Heart left ventricle (tissue), 16 donors: ENCODE measurements around the gene KPTN. TPM values are rescaled to one million over a fixed set of nuclear protein-coding genes. Genes with fewer than 3 reads are reported as not detected.

Experiments
- ATAC-seq, 4 donors: fragments of 200-7000 bp; cut with Tn5 transposase; one replicate each; pipeline ENCODE4 v1.9.1; 2020 to 2022; ENCODE audit warnings: moderate library complexity in 4 of 4, mild to moderate bottlenecking in 3 of 4, moderate number of reproducible peaks in 1 of 4
- DNase-seq, 5 donors: peaks; one replicate each; pipeline ENCODE4 v3.0.0-alpha.2; 2020
- H3K27ac ChIP-seq, 12 donors: fragments of 200-600 bp; sonication (generic) in 4 of 12; one replicate each; pipeline versions ENCODE4 v1.5.0 to v1.8.0; 2016 to 2022; ENCODE audit warnings: mild to moderate bottlenecking in 2 of 12
- H3K27me3 ChIP-seq, 9 donors: fragments of 200-600 bp; sonication (generic) in 2 of 9; one replicate each; pipeline versions ENCODE4 v1.5.1 to v1.8.0; 2016 to 2022; ENCODE audit warnings: mild to moderate bottlenecking in 3 of 9
- H3K36me3 ChIP-seq, 9 donors: fragments of 200-600 bp; sonication (generic) in 2 of 9; one replicate each; pipeline versions ENCODE4 v1.5.0 to v1.8.0; 2018 to 2022; ENCODE audit warnings: mild to moderate bottlenecking in 2 of 9
- H3K4me1 ChIP-seq, 12 donors: fragments of 200-600 bp; sonication (generic) in 4 of 12; one replicate each; pipeline versions ENCODE4 v1.5.0 to v1.8.0; 2016 to 2022; ENCODE audit warnings: mild to moderate bottlenecking in 3 of 12
- H3K4me3 ChIP-seq, 12 donors: fragments of 200-600 bp; sonication (generic) in 4 of 12; one replicate each; pipeline versions ENCODE4 v1.5.0 to v1.8.0; 2017 to 2022; ENCODE audit warnings: mild to moderate bottlenecking in 9 of 12, moderate library complexity in 4 of 12
- H3K9me3 ChIP-seq, 12 donors: fragments of 200-600 bp; sonication (generic) in 4 of 12; one replicate each; pipeline versions ENCODE4 v1.5.0 to v1.8.0; 2016 to 2022; ENCODE audit warnings: mild to moderate bottlenecking in 1 of 12
- CTCF ChIP-seq, 12 donors: fragments of 200-600 bp; sonication (generic) in 4 of 12; IDR thresholded peaks; one replicate each; pipeline versions ENCODE4 v1.5.0 to v1.8.0; 2018 to 2022; ENCODE audit warnings: antibody characterized with exemption in 12 of 12, mild to moderate bottlenecking in 5 of 12
- POLR2A ChIP-seq, 2 donors: fragments of 450-650 bp; IDR thresholded peaks; one replicate each; pipeline ENCODE4 v1.6.1; 2017; ENCODE audit warnings: antibody characterized with exemption in 2 of 2, mild to moderate bottlenecking in 2 of 2, moderate library complexity in 2 of 2
- WGBS, 4 donors: extraction: QIAGEN DNeasy Blood & Tissue Kit in 2 of 4; methylation state at CpG; one replicate each; pipeline versions ENCODE4 v1.1.5 to v1.1.7; 2013 to 2018; 5-methylcytosine and 5-hydroxymethylcytosine counted together
- intact Hi-C, 10 donors: fragments of 100-400 bp; cut with DNase I; formaldehyde crosslinking; loops; one replicate each; pipeline versions ENCODE4 v1.11.1 to v1.14.2; 2022
- polyA plus RNA-seq, 2 donors: library from polyadenylated mRNA; stranded (reverse); fragments of 200-250 nt; gene quantifications; one replicate each; pipeline ENCODE4 v1.2.3, GENCODE V29; 2013
- total RNA-seq, 9 donors: library from RNA; depleted of rRNA in 2 of 9; stranded (reverse); fragments of >200 nt in 2 of 9; fragmentation: NEBNext Ultra II Directional in 3 of 9; extraction: Animal tissue kit (Norgen Biotek cat#: 25700) in 3 of 9; gene quantifications; one replicate each; pipeline versions ENCODE4 v1.1.0 to v1.2.4, GENCODE V29; 2016 to 2023
- donor health status: ischemic (EF 13 %, LVEDD 7.1; RV severe dilation, severe dysfunction).
- donor health status: healthy with polysubstance abuse.
- donor health status: DM: no; HTN: yes; CAD: no.
- donor health status: DM: no; HTN: no; CAD: no.
- donor health status: ischemic (EF 25% LVEDD 6.9; RV normal size, moderate dysfunction).
- donor health status: ischemic (EF 25% LVEDD 5.7; RV mildly dilated, moderate dysfunction).
- donor health status: healthy.
- donor health status: DM: yes; HTN: yes; CAD: no.
- donor health status: ischemic (EF 35%, LVEDD 5.7; RV mildly dilated, moderate dysfunction).
- donor health status: nonischemic (EF 11% LVEDD 7.7; RV severe dilation, severe dysfunction).
- donor health status: DM: yes; HTN: yes; CAD: no.
- donor health status: PGD.
- donor health status: ischemic (EF 29% LVEDD 5.4; RV normal size, mild dysfunction).
- donor health status: nonischemic (EF 23%, LVEDD 6.1; RV moderate dilation, normal function).

KPTN gene
- total and polyA plus RNA-seq, 11 donors, result 3.2 to 15.8 (median 7.8) TPM

DNA sequence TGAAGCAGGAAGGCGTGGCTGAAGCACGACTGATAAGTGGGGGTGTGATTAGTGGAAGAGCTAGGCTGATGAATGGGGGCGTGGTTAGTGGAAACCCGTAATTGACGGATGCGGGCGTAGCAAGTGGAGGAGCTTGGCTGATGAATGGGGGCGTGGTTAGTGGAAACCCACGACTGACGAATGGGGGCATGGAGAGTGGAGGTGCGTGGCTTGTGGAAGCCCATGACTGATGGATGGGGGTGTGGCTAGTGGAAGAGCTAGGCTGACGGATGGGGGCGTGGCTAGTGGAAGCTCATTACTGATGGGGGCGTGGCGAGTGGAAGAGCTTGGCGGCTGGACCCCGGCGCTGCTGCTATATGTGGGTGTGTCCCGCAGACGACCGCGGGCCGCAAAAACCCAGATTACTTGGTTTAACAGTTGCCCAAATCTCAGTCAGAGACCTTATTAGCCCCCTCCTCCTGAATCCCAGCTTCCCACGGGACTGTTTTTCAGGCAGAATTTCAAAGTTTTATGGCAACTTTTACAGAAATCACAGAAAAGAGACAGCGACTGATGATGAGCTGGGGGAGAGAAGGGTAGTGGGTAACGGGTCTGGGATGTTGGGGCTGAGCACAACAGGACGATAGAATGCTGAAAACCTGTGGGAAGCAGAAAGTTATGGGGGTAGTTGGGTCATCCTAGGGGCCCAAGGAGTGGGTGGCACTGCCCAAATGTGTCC lies 55.7 kb downstream of the KPTN start:
- 1% methylated on average over 27 of the region's 27 CpGs for WGBS, 4 donors
- Histone ChIP-seq H3K27ac (peak overlapping the region in 1 of 12 donors; percentile 60), H3K4me1 (peaks cover 0 to 31% (median 15%) of the 10 kb centered on the region in 12 donors), H3K4me3 (peak overlapping the region in 2 of 12 donors; percentile 15 to 25), H3K9me3 (no peaks in the 10 kb centered on the region), H3K27me3 (peaks cover 9 to 77% (median 63%) of the 10 kb centered on the region in 9 donors), H3K36me3 (no peaks in the 10 kb centered on the region)
- TF ChIP-seq POLR2A (IDR thresholded peaks at IDR 0.05) (no peak), CTCF (IDR thresholded peaks at IDR 0.05) (no peak)
- DNase-seq, result peak; percentile 84 to 90 (median 87)
- intact Hi-C loops, result loop anchor here in 1 of 10 donors (10.0 kb wide), 1 partner anchor 134 kb away; no protein-coding TSS in a partner anchor
- peak; percentile 72 to 94 (median 86) for ATAC-seq

- peaks cover 0 to 31% (median 15%) of the 10 kb centered on the region in 12 donors for H3K4me1 ChIP-seq
- no peak for TF ChIP-seq POLR2A (IDR thresholded peaks at IDR 0.05)
- peak; percentile 70 to 86 (median 79) for TF ChIP-seq CTCF (IDR thresholded peaks at IDR 0.05)
- peak overlapping the region in 1 of 12 donors; percentile 15 for H3K4me3 ChIP-seq
- ATAC-seq (peak; percentile 64 to 73 (median 68)), DNase-seq (peak in 2 of 5 donors; percentile 36 to 40)
- intact Hi-C loops, result loop anchor here in 3 of 10 donors (1.0 to 10.0 kb wide), 2 partner anchors 131 to 133 kb away; no protein-coding TSS in a partner anchor
- no peaks in the 10 kb centered on the region for H3K9me3 ChIP-seq
- WGBS, 4 donors, result 4 to 12% (median 5%) methylated on average over 16 to 17 of the region's 17 CpGs
- peaks cover 9 to 84% (median 63%) of the 10 kb centered on the region in 9 donors for H3K27me3 ChIP-seq
- H3K27ac ChIP-seq, result peak overlapping the region in 1 of 12 donors; percentile 60
- H3K36me3 ChIP-seq, result no peaks in the 10 kb centered on the region
These were observed 56.5 kb downstream of the KPTN start for GRCh38 chr19:47427241-47428176.

Other genes with a start within 250 kb of the KPTN start
- 10 to 100 TPM in 8 of 9 donors, 1 to 10 TPM in 1; 6.7 to 23.8 (median 14.9) TPM for gene CCDC9, start 227.7 kb downstream of the KPTN start, total RNA-seq
- 10 to 100 TPM; 29.5 to 33.3 TPM for gene CCDC9, start 227.7 kb downstream of the KPTN start, polyA plus RNA-seq
- 10 to 100 TPM in 5 of 9 donors, 1 to 10 TPM in 4; 4.8 to 14.0 (median 10.3) TPM for gene INAFM1, start 209.3 kb downstream of the KPTN start, total RNA-seq
- 1 to 10 TPM; 7.4 to 8.3 TPM for gene INAFM1, start 209.3 kb downstream of the KPTN start, polyA plus RNA-seq
- 10 to 100 TPM in 3 of 9 donors, 1 to 10 TPM in 6; 3.0 to 37.9 (median 7.5) TPM for gene C5AR1, start 174.4 kb downstream of the KPTN start, total RNA-seq
- 1 to 10 TPM in 1 of 2 donors, under 1 TPM in 1; 0.80 to 5.6 TPM for gene C5AR1, start 174.4 kb downstream of the KPTN start, polyA plus RNA-seq
- gene C5AR2, start 152.0 kb downstream of the KPTN start, total RNA-seq, result 1 to 10 TPM in 3 of 9 donors, under 1 TPM in 6; 0.12 to 3.3 (median 0.94) TPM
- under 1 TPM; 0.23 to 0.55 TPM for gene C5AR2, start 152.0 kb downstream of the KPTN start, polyA plus RNA-seq
- 10 to 100 TPM in 2 of 9 donors, 1 to 10 TPM in 7; 3.7 to 10.6 (median 6.7) TPM for gene DHX34, start 134.9 kb downstream of the KPTN start, total RNA-seq
- gene DHX34, start 134.9 kb downstream of the KPTN start, polyA plus RNA-seq, result 10 to 100 TPM in 1 of 2 donors, 1 to 10 TPM in 1; 6.1 to 13.3 TPM
- gene MEIS3, start 64.7 kb downstream of the KPTN start, total RNA-seq, result 1 to 10 TPM; 1.8 to 6.0 (median 2.5) TPM
- gene MEIS3, start 64.7 kb downstream of the KPTN start, polyA plus RNA-seq, result 1 to 10 TPM; 2.4 to 3.7 TPM
- under 1 TPM in 6 of 9 donors, not detected in 3; 0.08 to 0.67 (median 0.30) TPM for gene SLC8A2, start 12.3 kb downstream of the KPTN start, total RNA-seq
- under 1 TPM in 1 of 2 donors, not detected in 1; 0.12 TPM for gene SLC8A2, start 12.3 kb downstream of the KPTN start, polyA plus RNA-seq
- gene NAPA, start 30.8 kb upstream of the KPTN start, total RNA-seq, result 100 to 1,000 TPM; 113 to 238 (median 125) TPM
- 100 to 1,000 TPM; 118 to 121 TPM for gene NAPA, start 30.8 kb upstream of the KPTN start, polyA plus RNA-seq
- gene ZNF541, start 88.9 kb upstream of the KPTN start, total RNA-seq, result 1 to 10 TPM in 6 of 9 donors, under 1 TPM in 3; 0.63 to 3.8 (median 1.1) TPM
- gene ZNF541, start 88.9 kb upstream of the KPTN start, polyA plus RNA-seq, result 1 to 10 TPM in 1 of 2 donors, under 1 TPM in 1; 0.15 to 1.1 TPM
- 10 to 100 TPM in 3 of 9 donors, 1 to 10 TPM in 6; 5.3 to 14.5 (median 8.7) TPM for gene BICRA, start 124.9 kb upstream of the KPTN start, total RNA-seq
- 1 to 10 TPM; 7.2 to 7.6 TPM for gene BICRA, start 124.9 kb upstream of the KPTN start, polyA plus RNA-seq
- gene EHD2, start 229.2 kb upstream of the KPTN start, total RNA-seq, result 100 to 1,000 TPM in 1 of 9 donors, 10 to 100 TPM in 8; 39.9 to 133 (median 45.1) TPM
- 10 to 100 TPM; 30.6 to 52.7 TPM for gene EHD2, start 229.2 kb upstream of the KPTN start, polyA plus RNA-seq